Measurements from ENCODE around the gene EIF4E3. TPM values are rescaled to one million over a fixed set of nuclear protein-coding genes. Genes with fewer than 3 reads are reported as not detected.

Gene EIF4E3
- total and polyA plus RNA-seq, 8 donors = 4.1 to 25.9 (median 14.5) TPM

DNA sequence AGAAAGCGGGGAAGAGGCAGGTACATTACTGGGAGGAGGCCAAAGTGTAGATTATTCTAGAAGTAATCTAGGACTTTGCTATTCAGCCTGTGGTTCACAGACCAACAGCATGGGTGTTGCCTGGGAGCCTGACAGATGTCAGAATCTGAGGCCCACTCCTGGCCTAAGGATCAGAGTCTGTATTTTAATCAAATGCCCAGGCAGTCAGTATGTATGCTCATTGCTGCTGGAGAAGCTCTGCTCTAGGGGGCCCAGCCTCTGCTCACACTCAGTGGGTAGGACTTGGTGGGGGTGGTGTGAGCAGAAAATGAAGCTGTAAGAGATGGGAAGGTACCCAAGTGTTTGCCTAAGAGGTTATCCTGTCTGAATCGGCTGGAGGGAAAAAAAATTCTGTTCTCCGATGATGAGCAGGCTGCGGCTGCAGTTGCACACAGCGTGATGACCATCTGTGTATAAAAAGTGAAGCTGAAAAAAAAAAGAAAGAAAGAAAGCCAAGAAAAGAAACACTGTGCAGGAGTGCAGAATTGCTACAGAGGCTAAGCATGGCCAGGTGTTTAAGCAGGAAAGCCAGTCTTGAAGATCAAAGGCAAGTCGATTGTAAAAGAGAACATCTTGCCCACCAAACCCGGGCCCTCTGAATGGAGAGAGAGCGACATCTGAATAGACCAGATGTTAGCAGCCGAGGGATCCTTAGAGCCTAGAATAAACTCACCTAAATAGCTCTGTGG, 65.2 kb downstream of the EIF4E3 start:
- Histone ChIP-seq H3K27ac (peak overlapping the region in 2 of 5 donors; percentile 79 to 84), H3K9me3 (no peaks in the 10 kb centered on the region), H3K27me3 (no peaks in the 10 kb centered on the region), H3K4me1 (peaks cover 5 to 39% (median 12%) of the 10 kb centered on the region in 4 donors), H3K36me3 (no peaks in the 10 kb centered on the region), H3K4me3 (no peak overlapping the region)
- 54 to 67% (median 61%) methylated on average over 9 of the region's 9 CpGs for WGBS, 5 donors
- peak in 1 of 2 donors; percentile 28 for DNase-seq
- TF ChIP-seq EP300 (IDR thresholded peaks at IDR 0.05) (no peak), POLR2AphosphoS5 (IDR thresholded peaks at IDR 0.05) (no peak), POLR2A (IDR thresholded peaks at IDR 0.05) (no peak), CTCF (IDR thresholded peaks at IDR 0.05) (no peak)
- intact Hi-C loops (cut with DNase I; ENCODE audit: low total_unique reads) = no loop called here

GRCh38 chr3:71657831-71658530, 67.2 kb downstream of the EIF4E3 start:
- DNase-seq = peak; percentile 85 to 98
- no peaks in the 10 kb centered on the region for H3K36me3 ChIP-seq
- no peaks in the 10 kb centered on the region for H3K9me3 ChIP-seq
- H3K4me1 ChIP-seq = peaks cover 6 to 39% (median 16%) of the 10 kb centered on the region in 4 donors
- H3K27me3 ChIP-seq = no peaks in the 10 kb centered on the region
- H3K27ac ChIP-seq = peak overlapping the region; percentile 67 to 84 (median 75)
- TF ChIP-seq POLR2A (IDR thresholded peaks at IDR 0.05) (no peak), EP300 (IDR thresholded peaks at IDR 0.05) (peak; percentile 42), POLR2AphosphoS5 (IDR thresholded peaks at IDR 0.05) (peak; percentile 66 to 93 (median 85)), CTCF (IDR thresholded peaks at IDR 0.05) (no peak)
- no peak overlapping the region for H3K4me3 ChIP-seq
- intact Hi-C loops (cut with DNase I; ENCODE audit: low total_unique reads) = no loop called here
- 27 to 47% (median 35%) methylated on average over 12 of the region's 12 CpGs for WGBS, 5 donors

GRCh38 chr3:71655061-71655460, 70.1 kb downstream of the EIF4E3 start:
- H3K36me3 ChIP-seq = no peaks in the 10 kb centered on the region
- no peak overlapping the region for H3K27ac ChIP-seq
- intact Hi-C loops (cut with DNase I; ENCODE audit: low total_unique reads) = no loop called here
- DNase-seq = no peak
- WGBS, 5 donors = 90 to 96% (median 95%) methylated on average over 8 of the region's 8 CpGs
- TF ChIP-seq POLR2AphosphoS5 (IDR thresholded peaks at IDR 0.05) (no peak), POLR2A (IDR thresholded peaks at IDR 0.05) (no peak), EP300 (IDR thresholded peaks at IDR 0.05) (no peak), CTCF (IDR thresholded peaks at IDR 0.05) (no peak)
- no peak overlapping the region for H3K4me3 ChIP-seq
- peaks cover 13 to 43% (median 24%) of the 10 kb centered on the region in 4 donors for H3K4me1 ChIP-seq
- H3K27me3 ChIP-seq = no peaks in the 10 kb centered on the region
- H3K9me3 ChIP-seq = no peaks in the 10 kb centered on the region

GRCh38 chr3:71653414-71653807, 71.8 kb downstream of the EIF4E3 start:
- H3K27ac ChIP-seq = no peak overlapping the region
- DNase-seq = no peak
- peaks cover 10 to 33% (median 20%) of the 10 kb centered on the region in 4 donors for H3K4me1 ChIP-seq
- TF ChIP-seq POLR2AphosphoS5 (IDR thresholded peaks at IDR 0.05) = no peak
- no peak for TF ChIP-seq POLR2A (IDR thresholded peaks at IDR 0.05)
- TF ChIP-seq CTCF (IDR thresholded peaks at IDR 0.05) = no peak
- no peak for TF ChIP-seq EP300 (IDR thresholded peaks at IDR 0.05)
- no peaks in the 10 kb centered on the region for H3K9me3 ChIP-seq
- intact Hi-C loops (cut with DNase I; ENCODE audit: low total_unique reads) = no loop called here
- no peaks in the 10 kb centered on the region for H3K36me3 ChIP-seq
- H3K4me3 ChIP-seq = no peak overlapping the region
- H3K27me3 ChIP-seq = no peaks in the 10 kb centered on the region
- 80 to 87% (median 85%) methylated on average over 6 of the region's 6 CpGs for WGBS, 5 donors
